HepG2 (cell line): Measurements from ENCODE around the gene KTI12. TPM values are rescaled to one million over a fixed set of nuclear protein-coding genes. Genes with fewer than 3 reads are reported as not detected.

Source experiments
- CAMTA2 ChIP-seq: sonication (generic); formaldehyde crosslinking; IDR thresholded peaks from 2 replicates; pipeline ENCODE4 v1.4.0; 2020; ENCODE audit warnings: mild to moderate bottlenecking, missing genetic modification reagents, borderline replicate concordance
- CBX2 ChIP-seq, 2 experiments: fragments of 200-600 bp in 1 of 2; sonication (generic); formaldehyde crosslinking in 1 of 2; IDR thresholded peaks; 2 replicates each; pipeline versions ENCODE4 v1.7.0 to v1.8.1; 2018 to 2022; ENCODE audit warnings: low read depth in 2 of 2, low read length in 1 of 2, mild to moderate bottlenecking in 1 of 2, missing genetic modification reagents in 1 of 2
- HDAC2 ChIP-seq: sonication (generic); formaldehyde crosslinking; IDR thresholded peaks from 2 replicates; pipeline ENCODE4 v1.4.0; 2020; ENCODE audit warnings: missing genetic modification reagents
- HINFP ChIP-seq: sonication (generic); formaldehyde crosslinking; IDR thresholded peaks from 2 replicates; pipeline ENCODE4 v1.4.0; 2020; ENCODE audit warnings: low read depth, mild to moderate bottlenecking, missing genetic modification reagents
- HNRNPL ChIP-seq: fragments of 200-400 bp; formaldehyde crosslinking; IDR thresholded peaks from 2 replicates; pipeline ENCODE4 v1.6.1; 2017; ENCODE audit warnings: mild to moderate bottlenecking, low read depth, low read length
- KLF12 ChIP-seq: sonication (generic); formaldehyde crosslinking; IDR thresholded peaks from 2 replicates; pipeline ENCODE4 v1.4.0; 2020; ENCODE audit warnings: missing genetic modification reagents, borderline replicate concordance
- MBD4 ChIP-seq: IDR thresholded peaks from 2 replicates; pipeline ENCODE4 v1.6.1; 2012; ENCODE audit warnings: low read length, inconsistent platforms, borderline replicate concordance
- MYPOP ChIP-seq: sonication (generic); formaldehyde crosslinking; IDR thresholded peaks from 2 replicates; pipeline ENCODE4 v1.8.1; 2023; ENCODE audit warnings: mild to moderate bottlenecking, moderate library complexity, missing genetic modification reagents
- NBN ChIP-seq: fragments of 450-650 bp; conservative IDR thresholded peaks from 2 replicates; pipeline ENCODE4 v1.6.1; 2017
- NCOA1 ChIP-seq: sonication (generic); formaldehyde crosslinking; IDR thresholded peaks from 2 replicates; pipeline ENCODE4 v1.9.0; 2021; ENCODE audit warnings: missing genetic modification reagents
- NFATC3 ChIP-seq: sonication (generic); formaldehyde crosslinking; IDR thresholded peaks from 2 replicates; pipeline ENCODE4 v1.5.1; 2020; ENCODE audit warnings: mild to moderate bottlenecking, missing genetic modification reagents
- NFE2L2 ChIP-seq: fragments of 150-350 bp; IDR thresholded peaks from 2 replicates; pipeline ENCODE4 v1.6.1; 2014; ENCODE audit warnings: low read length
- NFRKB ChIP-seq: fragments of 450-650 bp; IDR thresholded peaks from 2 replicates; pipeline ENCODE4 v1.6.1; 2017
- NKX3-1 ChIP-seq: sonication (generic); formaldehyde crosslinking; IDR thresholded peaks from 2 replicates; pipeline ENCODE4 v1.5.0; 2020; ENCODE audit warnings: missing genetic modification reagents
- POLR2A ChIP-seq, 2 experiments: IDR thresholded peaks; 2 replicates each; pipeline ENCODE4 v1.6.1; 2011; ENCODE audit warnings: low read depth in 2 of 2, low read length in 2 of 2, mild to moderate bottlenecking in 1 of 2, moderate library complexity in 1 of 2; ENCODE audit not compliant: insufficient read depth in 1 of 2
- SOX6 ChIP-seq, 2 experiments: fragments of 450-650 bp in 1 of 2; sonication (generic) in 1 of 2; formaldehyde crosslinking in 1 of 2; IDR thresholded peaks; 2 replicates each; pipeline versions ENCODE4 v1.4.0 to v1.6.1; 2017 to 2020; ENCODE audit warnings: antibody characterized with exemption in 1 of 2, mild to moderate bottlenecking in 1 of 2, missing genetic modification reagents in 1 of 2
- ZNF24 ChIP-seq: fragments of 450-650 bp; IDR thresholded peaks from 2 replicates; pipeline ENCODE4 v1.6.1; 2017; ENCODE audit warnings: antibody characterized with exemption, mild to moderate bottlenecking
- ZNF350 ChIP-seq: sonication (generic); formaldehyde crosslinking; IDR thresholded peaks from 2 replicates; pipeline ENCODE4 v1.4.0; 2020; ENCODE audit warnings: mild to moderate bottlenecking, low read depth, missing genetic modification reagents, borderline replicate concordance
- ZNF367 ChIP-seq: sonication (generic); formaldehyde crosslinking; IDR thresholded peaks from 2 replicates; pipeline ENCODE4 v1.4.0; 2020; ENCODE audit warnings: missing genetic modification reagents, borderline replicate concordance
- ZNF432 ChIP-seq: sonication (generic); formaldehyde crosslinking; IDR thresholded peaks from 2 replicates; pipeline ENCODE4 v1.5.0; 2020; ENCODE audit warnings: missing genetic modification reagents, mild to moderate bottlenecking, borderline replicate concordance
- ZNF441 ChIP-seq: sonication (generic); formaldehyde crosslinking; IDR thresholded peaks from 2 replicates; pipeline ENCODE4 v1.7.0; 2021; ENCODE audit warnings: missing genetic modification reagents, borderline replicate concordance
- ZNF674 ChIP-seq: sonication (generic); formaldehyde crosslinking; IDR thresholded peaks from 2 replicates; pipeline ENCODE4 v1.5.0; 2020; ENCODE audit warnings: low read depth, mild to moderate bottlenecking, missing genetic modification reagents
- ZNF709 ChIP-seq: sonication (generic); formaldehyde crosslinking; IDR thresholded peaks from 2 replicates; pipeline ENCODE4 v1.5.0; 2020; ENCODE audit warnings: mild to moderate bottlenecking, missing genetic modification reagents
- ZNF749 ChIP-seq: sonication (generic); formaldehyde crosslinking; IDR thresholded peaks from 2 replicates; pipeline ENCODE4 v1.8.0; 2022; ENCODE audit warnings: mild to moderate bottlenecking, missing genetic modification reagents, moderate library complexity, borderline replicate concordance
- ZNF781 ChIP-seq: sonication (generic); formaldehyde crosslinking; IDR thresholded peaks from 2 replicates; pipeline ENCODE4 v1.5.1; 2020; ENCODE audit warnings: borderline replicate concordance, mild to moderate bottlenecking, missing genetic modification reagents; ENCODE audit errors: not compliant biosample characterization
- ZNF792 ChIP-seq: IDR thresholded peaks from 2 replicates; pipeline ENCODE4 v1.6.1; 2016
- ZNF839 ChIP-seq: sonication (generic); formaldehyde crosslinking; IDR thresholded peaks from 2 replicates; pipeline ENCODE4 v1.4.0; 2020; ENCODE audit warnings: missing genetic modification reagents, mild to moderate bottlenecking, borderline replicate concordance
- polyA plus RNA-seq, 8 experiments: library from polyadenylated mRNA; depleted of rRNA in 3 of 8; stranded (reverse) in 7 of 8; unstranded in 1 of 8; fragments of >200 nt; fragmentation: Illumina TruSeq in 4 of 8; extraction: Trizol in 4 of 8; gene quantifications; 2 replicates each; pipeline versions ENCODE4 v1.2.1 to v1.2.3, GENCODE V29; 2011 to 2016; ENCODE audit warnings: low read depth in 4 of 8, missing spikeins in 1 of 8, mixed read lengths in 1 of 8; ENCODE audit not compliant: insufficient read depth in 1 of 8
- total RNA-seq, 5 experiments: library from RNA; depleted of rRNA; stranded (reverse); fragments of >200 nt; fragmentation: Illumina TruSeq; extraction: Trizol; gene quantifications; 2 replicates each; pipeline ENCODE4 v1.2.3, GENCODE V29; 2016; ENCODE audit warnings: low read depth in 1 of 5
- TF ChIP-seq, protein P1 (sequence below): sonication (generic); formaldehyde crosslinking; IDR thresholded peaks from 2 replicates; pipeline ENCODE4 v1.4.0; 2020; ENCODE audit warnings: missing genetic modification reagents

KTI12 gene
- total and polyA plus RNA-seq, 2 of the 13 experiments (the other 11 are each of a cell fraction or from before 2014, with no cell fraction given), result 7.4 to 10.2 TPM

GRCh38 chr1:52033190-52034049 is at the start of gene KTI12 (continued):
- no peak for TF ChIP-seq CBX2 (IDR thresholded peaks at IDR 0.05; ENCODE audit: low read depth, low read length)
- TF ChIP-seq CBX2 (CRISPR knock-in tag; IDR thresholded peaks at IDR 0.05; ENCODE audit: low read depth), result no peak
- TF ChIP-seq SOX6 (IDR thresholded peaks at IDR 0.05), result no peak
- TF ChIP-seq SOX6 (CRISPR knock-in tag; IDR thresholded peaks at IDR 0.05), result peak; percentile 36; the same call in 1 of the 2 replicates
- 0 out of 2 replicates have a peak, but pooled peaks have one; percentile 18 for TF ChIP-seq HNRNPL
- peak; percentile 61; the same call in 1 of the 2 replicates for TF ChIP-seq ZNF709
- TF ChIP-seq NFRKB, result no peak
- no peak for TF ChIP-seq NFATC3 (CRISPR knock-in tag)
- TF ChIP-seq ZNF781, result peak; percentile 44
- peak; percentile 73; the same call in 1 of the 2 replicates for TF ChIP-seq ZNF350 (CRISPR knock-in tag)
- TF ChIP-seq MBD4, result no peak
- no peak for TF ChIP-seq ZNF749 (CRISPR knock-in tag)
- TF ChIP-seq CAMTA2 (CRISPR knock-in tag), result 0 out of 2 replicates have a peak, but pooled peaks have one; percentile 8
- no peak for TF ChIP-seq ZNF24
- peak; percentile 61; the same call in 1 of the 2 replicates for TF ChIP-seq NKX3-1 (CRISPR knock-in tag)
- TF ChIP-seq ZNF367 (CRISPR knock-in tag), result no peak
- no peak for TF ChIP-seq NCOA1 (CRISPR knock-in tag)
- TF ChIP-seq MYPOP (CRISPR knock-in tag), result peak; percentile 63; the same call in 1 of the 2 replicates
- TF ChIP-seq HDAC2 (CRISPR knock-in tag), result peak; percentile 71
- TF ChIP-seq ZNF441 (CRISPR knock-in tag), result 0 out of 2 replicates have a peak, but pooled peaks have one; percentile 11
- 0 out of 2 replicates have a peak, but pooled peaks have one; percentile 44 for TF ChIP-seq HINFP (CRISPR knock-in tag)
- TF ChIP-seq POLR2A (IDR thresholded peaks at IDR 0.05; ENCODE audit: insufficient read depth in 1 of 2, low read depth in 2 of 2, low read length in 2 of 2), result peak; percentile 77 to 82
- TF ChIP-seq NBN, result no peak
- TF ChIP-seq ZNF792 (CRISPR knock-in tag), result no peak
- TF ChIP-seq ZNF432 (CRISPR knock-in tag), result no peak
- no peak for TF ChIP-seq ZNF839 (CRISPR knock-in tag)
- TF ChIP-seq KLF12, result no peak
- TF ChIP-seq, protein P1, sequence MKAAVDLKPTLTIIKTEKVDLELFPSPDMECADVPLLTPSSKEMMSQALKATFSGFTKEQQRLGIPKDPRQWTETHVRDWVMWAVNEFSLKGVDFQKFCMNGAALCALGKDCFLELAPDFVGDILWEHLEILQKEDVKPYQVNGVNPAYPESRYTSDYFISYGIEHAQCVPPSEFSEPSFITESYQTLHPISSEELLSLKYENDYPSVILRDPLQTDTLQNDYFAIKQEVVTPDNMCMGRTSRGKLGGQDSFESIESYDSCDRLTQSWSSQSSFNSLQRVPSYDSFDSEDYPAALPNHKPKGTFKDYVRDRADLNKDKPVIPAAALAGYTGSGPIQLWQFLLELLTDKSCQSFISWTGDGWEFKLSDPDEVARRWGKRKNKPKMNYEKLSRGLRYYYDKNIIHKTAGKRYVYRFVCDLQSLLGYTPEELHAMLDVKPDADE (CRISPR knock-in tag), result no peak
- no peak for TF ChIP-seq NFE2L2
- no peak for TF ChIP-seq ZNF674 (CRISPR knock-in tag)
